HG03565 (cell line): ENCODE measurements around the gene PPP2R2C.

Experiments used
- ATAC-seq: cut with Tn5 transposase; IDR thresholded peaks from one replicate; pipeline ENCODE4 v1.9.1; 2021; ENCODE audit warnings: mild to moderate bottlenecking, moderate library complexity; ENCODE audit not compliant: unreplicated experiment

Gene PPP2R2C

GRCh38 chr4:6472387-6473263 is at the start of gene PPP2R2C:
PPP2R2C (minus strand) TSS chr4:6472614; CDS start chr4:6472229, 385 bp downstream.
- no peak for ATAC-seq

- ATAC-seq: no peak
These were observed 48.6 kb upstream of the PPP2R2C start for GRCh38 chr4:6520978-6521377.

DNA sequence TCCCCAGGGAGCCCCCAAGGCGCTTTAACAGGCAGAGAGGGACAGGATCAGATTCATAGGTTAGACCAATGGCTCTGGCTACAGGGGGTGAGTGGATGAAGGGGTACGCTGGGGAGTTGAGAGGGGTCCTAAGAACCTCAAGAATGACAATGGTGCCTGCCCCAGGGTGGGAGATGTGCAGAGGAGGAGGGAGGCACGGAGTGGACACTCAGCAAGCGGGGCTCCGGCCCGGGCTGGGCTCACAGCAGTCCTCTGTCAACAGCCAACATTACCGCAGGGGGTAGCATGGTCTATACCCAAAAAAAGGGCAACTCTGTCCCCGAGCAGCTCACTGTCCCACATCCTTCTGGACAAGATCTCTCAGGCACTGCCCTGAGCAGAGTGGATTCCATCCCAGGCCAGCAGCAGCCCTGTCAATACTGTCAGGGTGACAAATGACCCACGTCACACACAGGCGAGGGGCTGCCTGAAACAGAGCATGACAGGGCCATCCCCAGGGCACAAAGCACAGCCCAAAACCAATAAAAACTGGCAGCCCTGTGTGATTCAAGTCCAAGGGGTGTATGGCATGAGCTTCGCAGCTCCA is 47.7 kb upstream of the PPP2R2C start:
- no peak for ATAC-seq

- no peak for ATAC-seq
These were observed 44.8 kb upstream of the PPP2R2C start for GRCh38 chr4:6517171-6517570.

GRCh38 chr4:6516762-6517161 is 44.3 kb upstream of the PPP2R2C start:
- no peak for ATAC-seq

GRCh38 chr4:6516281-6516680 is 43.9 kb upstream of the PPP2R2C start:
- ATAC-seq: no peak

DNA sequence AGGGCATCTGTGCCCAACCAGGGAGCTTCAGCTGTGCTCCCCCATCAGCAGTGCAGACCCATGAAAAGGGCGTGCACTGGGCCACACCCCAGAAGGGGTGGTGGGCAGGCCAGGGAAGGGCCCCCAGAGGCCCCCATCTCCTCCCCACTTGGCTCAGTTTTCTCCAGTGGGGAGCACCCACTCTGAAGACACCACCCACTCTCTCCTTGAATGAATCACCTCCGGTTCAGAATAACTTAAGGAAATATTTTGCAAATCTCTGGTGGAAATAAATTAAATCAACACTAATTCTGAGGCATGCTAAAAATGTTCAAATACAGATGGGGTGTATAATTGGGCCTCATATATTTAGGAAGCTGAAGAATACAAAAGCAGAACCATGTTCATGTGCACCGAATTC is 41.3 kb upstream of the PPP2R2C start:
- no peak for ATAC-seq

- ATAC-seq: no peak
These were observed 37.2 kb upstream of the PPP2R2C start for GRCh38 chr4:6509587-6509986.

DNA sequence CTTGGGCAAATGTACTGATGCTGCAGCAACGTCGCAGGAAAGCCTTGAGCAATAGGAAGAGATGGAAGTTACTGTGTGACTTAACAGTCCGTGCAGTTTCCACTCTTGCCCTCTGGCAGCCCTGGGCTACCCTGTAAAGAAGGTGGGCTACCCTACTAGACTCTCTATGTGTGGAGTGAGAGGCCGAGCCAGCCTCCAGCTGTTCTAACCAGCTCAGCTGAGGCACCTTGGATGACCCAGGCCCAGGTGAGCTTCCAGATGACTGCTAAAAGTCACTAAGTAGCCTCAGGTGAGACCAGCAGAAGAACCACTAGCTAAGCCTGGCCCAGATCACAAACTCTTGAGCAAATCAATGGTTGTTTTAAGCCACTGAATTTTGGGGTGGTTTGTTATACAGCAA is 34.9 kb upstream of the PPP2R2C start:
- ATAC-seq: no peak

DNA sequence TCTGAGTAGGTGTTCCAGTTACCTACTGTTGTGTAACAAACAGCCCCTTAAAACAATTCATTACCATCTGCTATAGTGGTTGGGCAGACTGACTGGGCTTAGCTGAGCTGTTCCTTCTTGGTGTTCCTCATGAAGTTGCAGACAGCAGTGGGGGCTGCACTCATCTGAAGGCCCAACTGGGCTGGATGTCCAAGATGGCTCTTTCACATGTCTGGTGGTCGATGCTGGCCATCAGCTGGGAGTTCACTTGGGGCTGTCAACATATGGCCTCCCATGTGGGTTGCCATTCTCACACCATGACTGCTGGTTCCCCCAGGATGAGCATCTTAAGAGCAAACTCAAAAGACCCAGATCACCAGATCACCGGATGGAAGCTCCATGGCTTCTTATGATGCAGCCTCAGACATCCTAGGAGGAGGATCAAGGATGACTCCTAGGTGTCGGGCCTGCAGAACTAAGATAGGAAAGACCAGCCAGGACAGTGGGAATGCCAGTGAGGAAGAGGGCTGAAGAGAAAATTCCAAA is 34.3 kb upstream of the PPP2R2C start:
- no peak for ATAC-seq

- no peak for ATAC-seq
These were observed 32.6 kb upstream of the PPP2R2C start for GRCh38 chr4:6504900-6505496.

DNA sequence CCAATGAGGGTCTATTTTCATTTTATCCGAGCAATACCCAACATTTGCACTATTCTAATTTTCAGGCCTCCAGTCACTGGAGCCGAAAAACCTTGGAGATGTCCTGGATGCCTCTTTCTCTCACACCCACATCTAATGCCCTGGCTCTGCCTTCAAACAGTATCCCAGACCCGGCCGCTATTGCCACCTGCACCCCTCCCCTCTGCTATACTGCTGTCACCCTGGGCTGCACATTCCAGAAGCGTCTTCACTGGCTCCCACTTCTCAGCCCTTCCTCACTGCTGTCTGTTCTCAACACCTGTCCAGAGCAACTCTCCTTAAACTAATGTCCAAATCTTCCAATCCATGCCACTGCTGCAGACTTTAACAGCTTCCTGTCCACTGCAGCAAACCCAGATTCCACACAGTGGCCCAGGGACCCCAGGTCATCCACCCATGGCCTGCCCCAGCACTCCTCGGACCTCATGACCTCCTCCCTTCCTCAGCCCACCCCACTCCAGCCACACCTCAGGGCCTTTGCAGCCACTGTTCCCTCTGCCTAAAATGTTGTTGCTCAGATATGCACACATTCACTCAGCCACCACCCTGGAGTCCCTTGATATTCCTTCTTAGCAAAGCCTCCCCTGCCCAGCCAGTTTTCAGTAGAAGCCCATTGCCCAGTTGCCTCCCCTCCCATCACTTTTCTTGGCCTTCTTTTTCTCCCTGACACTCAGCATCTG is 30.5 kb upstream of the PPP2R2C start:
- ATAC-seq: no peak

- no peak for ATAC-seq
These were observed 29.7 kb upstream of the PPP2R2C start for GRCh38 chr4:6502147-6502546.

GRCh38 chr4:6501171-6501570 is 28.8 kb upstream of the PPP2R2C start:
- ATAC-seq: no peak

- no peak for ATAC-seq
These were observed 28.2 kb upstream of the PPP2R2C start for GRCh38 chr4:6500481-6501140.

- no peak for ATAC-seq
These were observed 26.8 kb upstream of the PPP2R2C start for GRCh38 chr4:6499238-6499600.

DNA sequence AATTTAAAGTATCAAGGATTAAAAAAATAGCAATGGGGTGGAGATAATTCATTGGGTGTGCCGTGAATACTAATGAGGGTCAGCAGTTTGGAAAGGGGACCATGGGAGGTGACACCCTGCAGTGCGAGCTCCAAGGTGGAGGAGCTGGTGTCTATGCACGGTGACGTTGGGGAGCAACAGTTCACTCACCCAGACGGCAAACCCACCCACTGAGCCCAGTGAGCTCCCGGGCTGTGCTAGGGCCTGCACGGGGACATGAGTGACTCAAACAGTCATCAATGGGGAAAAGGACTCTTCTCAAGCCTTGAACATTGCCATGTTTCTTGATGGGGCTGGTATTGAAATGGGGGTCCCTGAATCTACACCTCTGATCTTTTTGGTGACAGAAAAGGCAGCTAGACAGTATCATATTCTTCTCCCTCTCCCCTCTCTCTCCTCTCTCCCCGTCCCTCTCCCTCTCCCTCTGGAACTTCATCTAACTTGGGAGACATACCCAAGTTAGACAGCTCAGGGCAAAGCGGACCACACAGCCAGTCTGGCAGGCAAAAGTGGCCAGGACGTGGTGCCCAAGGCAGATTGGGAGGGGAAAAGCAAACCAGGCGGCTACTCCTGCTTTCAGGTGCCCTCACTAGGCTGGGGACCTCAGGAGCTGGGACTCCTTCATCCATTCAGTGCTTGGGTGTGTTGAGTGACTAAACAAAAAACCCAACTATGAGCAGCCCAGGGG is 26.3 kb upstream of the PPP2R2C start:
- ATAC-seq: no peak

- ATAC-seq: no peak
These were observed 25.4 kb upstream of the PPP2R2C start for GRCh38 chr4:6497796-6498195.

DNA sequence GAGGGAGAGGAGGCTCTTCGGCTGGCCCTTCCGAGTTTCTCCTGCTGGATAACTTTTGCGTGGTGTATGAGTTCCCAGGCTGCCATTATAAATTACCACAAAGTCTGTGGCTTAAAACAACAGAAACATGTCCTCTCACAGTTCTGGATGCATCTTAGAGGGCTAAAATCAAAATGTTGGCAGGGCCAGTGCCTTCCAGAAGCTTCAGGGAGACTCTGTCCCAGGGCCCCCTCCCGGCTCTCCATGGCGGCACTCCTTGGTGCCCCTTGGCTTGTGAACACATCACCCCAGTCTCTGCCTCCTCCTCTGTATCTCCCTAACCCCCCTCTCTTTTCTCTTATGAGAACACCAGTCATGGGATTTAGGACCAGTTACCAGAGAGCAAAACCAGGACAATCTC is 23.3 kb upstream of the PPP2R2C start:
- ATAC-seq: no peak

GRCh38 chr4:6495296-6495590 is 22.8 kb upstream of the PPP2R2C start:
- no peak for ATAC-seq
